Spinal cord (tissue), 10 donors: Measurements from ENCODE around the gene STXBP5. TPM values are rescaled to one million over a fixed set of nuclear protein-coding genes. Genes with fewer than 3 reads are reported as not detected.

Experiments
- DNase-seq, 6 donors: peaks; one replicate each; pipeline versions ENCODE4 v3.0.0 to v3.0.0-alpha.2; 2013 to 2015; ENCODE audit warnings: low spot score in 6 of 6, low read depth in 4 of 6
- H3K27ac ChIP-seq: one replicate; pipeline ENCODE4 v1.5.1; 2013; ENCODE audit warnings: low read depth, low read length, control low read depth
- H3K27me3 ChIP-seq: one replicate; pipeline ENCODE4 v1.6.1; 2013; ENCODE audit warnings: low read length; ENCODE audit not compliant: control insufficient read depth, insufficient read depth
- H3K36me3 ChIP-seq: one replicate; pipeline ENCODE4 v1.6.1; 2013; ENCODE audit warnings: low read length; ENCODE audit not compliant: control insufficient read depth, insufficient read depth
- H3K4me1 ChIP-seq: one replicate; pipeline ENCODE4 v1.6.1; 2013; ENCODE audit warnings: low read length; ENCODE audit not compliant: control insufficient read depth, insufficient read depth
- H3K4me3 ChIP-seq: one replicate; pipeline ENCODE4 v1.5.1; 2013; ENCODE audit warnings: low read depth, low read length, control low read depth
- H3K9me3 ChIP-seq: one replicate; pipeline ENCODE4 v1.6.1; 2013; ENCODE audit warnings: low read length; ENCODE audit not compliant: control insufficient read depth, insufficient read depth
- WGBS: methylation state at CpG from one replicate; pipeline ENCODE4 v1.1.5; 2013; ENCODE audit warnings: missing lambda C conversion rate; ENCODE audit not compliant: insufficient coverage; 5-methylcytosine and 5-hydroxymethylcytosine counted together
- polyA plus RNA-seq, 2 donors: library from polyadenylated mRNA; unstranded; fragments of 120-200 nt; gene quantifications; one replicate each; pipeline ENCODE4 v1.2.1, GENCODE V29; 2013; ENCODE audit not compliant: insufficient read length in 2 of 2
- total RNA-seq, 2 donors: library from RNA; depleted of rRNA in 1 of 2; stranded (reverse); fragments of 120-200 nt in 1 of 2; fragments of >200 nt in 1 of 2; gene quantifications; one replicate each; pipeline versions ENCODE4 v1.2.3 to v1.2.4, GENCODE V29; 2013 to 2014
- donor health status: healthy.

The STXBP5 gene
- total and polyA plus RNA-seq, 4 donors = 20.4 to 63.2 (median 31.0) TPM

- no peak overlapping the region for H3K27ac ChIP-seq
- WGBS = 100% methylated on average over 2 of the region's 3 CpGs
- no peaks in the 10 kb centered on the region for H3K36me3 ChIP-seq
- peaks cover 2% of the 10 kb centered on the region for H3K9me3 ChIP-seq
- no peak for DNase-seq
- H3K4me1 ChIP-seq = no peaks in the 10 kb centered on the region
- H3K27me3 ChIP-seq = no peaks in the 10 kb centered on the region
- no peak overlapping the region for H3K4me3 ChIP-seq
Observed at GRCh38 chr6:147397306-147397705, 193.1 kb downstream of the STXBP5 start.

- peaks cover 2% of the 10 kb centered on the region for H3K9me3 ChIP-seq
- no peak overlapping the region for H3K4me3 ChIP-seq
- no peaks in the 10 kb centered on the region for H3K27me3 ChIP-seq
- no peak for DNase-seq
- H3K4me1 ChIP-seq = no peaks in the 10 kb centered on the region
- no peaks in the 10 kb centered on the region for H3K36me3 ChIP-seq
- H3K27ac ChIP-seq = no peak overlapping the region
Observed at GRCh38 chr6:147400968-147401367, 196.8 kb downstream of the STXBP5 start.

GRCh38 chr6:147401779-147402178 lies 197.6 kb downstream of the STXBP5 start:
- WGBS = 67% methylated on average over 1 of the region's 5 CpGs

GRCh38 chr6:147406783-147407182 lies 202.6 kb downstream of the STXBP5 start:
- Histone ChIP-seq H3K27ac (no peak overlapping the region), H3K36me3 (no peaks in the 10 kb centered on the region), H3K4me1 (no peaks in the 10 kb centered on the region), H3K27me3 (no peaks in the 10 kb centered on the region), H3K9me3 (peaks cover 3% of the 10 kb centered on the region), H3K4me3 (no peak overlapping the region)
- DNase-seq = no peak
- WGBS = 97% methylated on average over 27 of the region's 27 CpGs

More at GRCh38 chr6:147401779-147402178, 197.6 kb downstream of the STXBP5 start:
- H3K4me3 ChIP-seq = no peak overlapping the region
- H3K9me3 ChIP-seq = peaks cover 2% of the 10 kb centered on the region
- no peak for DNase-seq
- no peak overlapping the region for H3K27ac ChIP-seq
- H3K4me1 ChIP-seq = no peaks in the 10 kb centered on the region
- H3K27me3 ChIP-seq = no peaks in the 10 kb centered on the region
- H3K36me3 ChIP-seq = no peaks in the 10 kb centered on the region

- WGBS = 93% methylated on average over 6 of the region's 8 CpGs
- Histone ChIP-seq H3K27me3 (no peaks in the 10 kb centered on the region), H3K4me3 (no peak overlapping the region), H3K4me1 (no peaks in the 10 kb centered on the region), H3K36me3 (no peaks in the 10 kb centered on the region), H3K9me3 (peaks cover 3% of the 10 kb centered on the region), H3K27ac (no peak overlapping the region)
- no peak for DNase-seq
Observed at GRCh38 chr6:147407571-147407970, 203.4 kb downstream of the STXBP5 start.

- Histone ChIP-seq H3K4me1 (no peaks in the 10 kb centered on the region), H3K27ac (no peak overlapping the region), H3K4me3 (no peak overlapping the region), H3K36me3 (no peaks in the 10 kb centered on the region), H3K27me3 (no peaks in the 10 kb centered on the region), H3K9me3 (no peaks in the 10 kb centered on the region)
- 80% methylated on average over 1 of the region's 4 CpGs for WGBS
- DNase-seq = no peak
Observed at GRCh38 chr6:147416622-147417021, 212.4 kb downstream of the STXBP5 start.

- Histone ChIP-seq H3K4me1 (no peaks in the 10 kb centered on the region), H3K4me3 (no peak overlapping the region), H3K27me3 (no peaks in the 10 kb centered on the region), H3K27ac (no peak overlapping the region), H3K9me3 (peaks cover 1% of the 10 kb centered on the region), H3K36me3 (no peaks in the 10 kb centered on the region)
- no CpG with 5 or more reads among the region's 7 CpGs for WGBS
- DNase-seq = no peak
Observed at GRCh38 chr6:147417954-147418353, 213.7 kb downstream of the STXBP5 start.

- H3K27me3 ChIP-seq = no peaks in the 10 kb centered on the region
- DNase-seq = no peak
- no peak overlapping the region for H3K27ac ChIP-seq
- no peak overlapping the region for H3K4me3 ChIP-seq
- no peaks in the 10 kb centered on the region for H3K36me3 ChIP-seq
- WGBS = 96% methylated on average over 3 of the region's 4 CpGs
- peaks cover 1% of the 10 kb centered on the region for H3K9me3 ChIP-seq
- no peaks in the 10 kb centered on the region for H3K4me1 ChIP-seq
Observed at GRCh38 chr6:147418523-147418922, 214.3 kb downstream of the STXBP5 start.

- Histone ChIP-seq H3K36me3 (no peaks in the 10 kb centered on the region), H3K4me3 (no peak overlapping the region), H3K27me3 (no peaks in the 10 kb centered on the region), H3K4me1 (no peaks in the 10 kb centered on the region), H3K27ac (no peak overlapping the region), H3K9me3 (peaks cover 1% of the 10 kb centered on the region)
- DNase-seq = no peak
Observed at GRCh38 chr6:147421903-147422302, 217.7 kb downstream of the STXBP5 start.

- no peaks in the 10 kb centered on the region for H3K4me1 ChIP-seq
- H3K9me3 ChIP-seq = peaks cover 1% of the 10 kb centered on the region
- H3K36me3 ChIP-seq = no peaks in the 10 kb centered on the region
- DNase-seq = no peak
- H3K27me3 ChIP-seq = no peaks in the 10 kb centered on the region
- no peak overlapping the region for H3K27ac ChIP-seq
- no peak overlapping the region for H3K4me3 ChIP-seq
- 97% methylated on average over 11 of the region's 11 CpGs for WGBS
Observed at GRCh38 chr6:147423111-147423510, 218.9 kb downstream of the STXBP5 start.
